ENCODE measurements around the gene ZMYM2. TPM values are rescaled to one million over a fixed set of nuclear protein-coding genes. Genes with fewer than 3 reads are reported as not detected.

Gene ZMYM2
- total and polyA plus RNA-seq, 10 of the 15 experiments (the other 5 are each of a cell fraction or from before 2014, with no cell fraction given) = 9.5 to 60.4 (median 34.6) TPM

- Histone ChIP-seq H3K4me2 (ENCODE audit: control insufficient read depth, insufficient read depth) (no peak overlapping the region), H3K36me3 (ENCODE audit: control insufficient read depth in 2 of 2, insufficient read depth in 2 of 2, low read length in 1 of 2) (peaks cover 2 to 17% of the 10 kb centered on the region in 2 experiments; a peak in 3 of 4 replicates), H3K9me3 (replicated peaks; ENCODE audit: control insufficient read depth, insufficient read depth, low read length) (no peaks in the 10 kb centered on the region), H3K27ac (ENCODE audit: control insufficient read depth, insufficient read depth) (no peak overlapping the region), H4K20me1 (ENCODE audit: control insufficient read depth, insufficient read depth) (no peaks in the 10 kb centered on the region), H3K4me3 (no peak overlapping the region), H3K79me2 (ENCODE audit: control insufficient read depth, insufficient read depth, low read length) (no peaks in the 10 kb centered on the region), H3K4me1 (ENCODE audit: control insufficient read depth, insufficient read depth, low read length) (no peaks in the 10 kb centered on the region), H2AFZ (ENCODE audit: control insufficient read depth, low read depth, low read length) (no peak overlapping the region), H3K27me3 (replicated peaks in 1 of 2; ENCODE audit: control insufficient read depth in 2 of 2, insufficient read depth in 2 of 2, low read length in 1 of 2) (no peaks in the 10 kb centered on the region), H3K9ac (ENCODE audit: control insufficient read depth, insufficient read depth, low read length) (no peak overlapping the region)
- TF ChIP-seq KLF5 (IDR thresholded peaks at IDR 0.05; ENCODE audit: partially characterized antibody) (no peak), HDAC2 (IDR thresholded peaks at IDR 0.05) (no peak), CHD2 (IDR thresholded peaks at IDR 0.05; ENCODE audit: borderline replicate concordance, low read depth, low read length) (no peak), HDGF (IDR thresholded peaks at IDR 0.05) (no peak), IKZF2 (IDR thresholded peaks at IDR 0.05) (no peak)
- TF ChIP-seq, protein P1, sequence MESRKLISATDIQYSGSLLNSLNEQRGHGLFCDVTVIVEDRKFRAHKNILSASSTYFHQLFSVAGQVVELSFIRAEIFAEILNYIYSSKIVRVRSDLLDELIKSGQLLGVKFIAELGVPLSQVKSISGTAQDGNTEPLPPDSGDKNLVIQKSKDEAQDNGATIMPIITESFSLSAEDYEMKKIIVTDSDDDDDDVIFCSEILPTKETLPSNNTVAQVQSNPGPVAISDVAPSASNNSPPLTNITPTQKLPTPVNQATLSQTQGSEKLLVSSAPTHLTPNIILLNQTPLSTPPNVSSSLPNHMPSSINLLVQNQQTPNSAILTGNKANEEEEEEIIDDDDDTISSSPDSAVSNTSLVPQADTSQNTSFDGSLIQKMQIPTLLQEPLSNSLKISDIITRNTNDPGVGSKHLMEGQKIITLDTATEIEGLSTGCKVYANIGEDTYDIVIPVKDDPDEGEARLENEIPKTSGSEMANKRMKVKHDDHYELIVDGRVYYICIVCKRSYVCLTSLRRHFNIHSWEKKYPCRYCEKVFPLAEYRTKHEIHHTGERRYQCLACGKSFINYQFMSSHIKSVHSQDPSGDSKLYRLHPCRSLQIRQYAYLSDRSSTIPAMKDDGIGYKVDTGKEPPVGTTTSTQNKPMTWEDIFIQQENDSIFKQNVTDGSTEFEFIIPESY (IDR thresholded peaks at IDR 0.05) = no peak
- TF ChIP-seq, protein P2, sequence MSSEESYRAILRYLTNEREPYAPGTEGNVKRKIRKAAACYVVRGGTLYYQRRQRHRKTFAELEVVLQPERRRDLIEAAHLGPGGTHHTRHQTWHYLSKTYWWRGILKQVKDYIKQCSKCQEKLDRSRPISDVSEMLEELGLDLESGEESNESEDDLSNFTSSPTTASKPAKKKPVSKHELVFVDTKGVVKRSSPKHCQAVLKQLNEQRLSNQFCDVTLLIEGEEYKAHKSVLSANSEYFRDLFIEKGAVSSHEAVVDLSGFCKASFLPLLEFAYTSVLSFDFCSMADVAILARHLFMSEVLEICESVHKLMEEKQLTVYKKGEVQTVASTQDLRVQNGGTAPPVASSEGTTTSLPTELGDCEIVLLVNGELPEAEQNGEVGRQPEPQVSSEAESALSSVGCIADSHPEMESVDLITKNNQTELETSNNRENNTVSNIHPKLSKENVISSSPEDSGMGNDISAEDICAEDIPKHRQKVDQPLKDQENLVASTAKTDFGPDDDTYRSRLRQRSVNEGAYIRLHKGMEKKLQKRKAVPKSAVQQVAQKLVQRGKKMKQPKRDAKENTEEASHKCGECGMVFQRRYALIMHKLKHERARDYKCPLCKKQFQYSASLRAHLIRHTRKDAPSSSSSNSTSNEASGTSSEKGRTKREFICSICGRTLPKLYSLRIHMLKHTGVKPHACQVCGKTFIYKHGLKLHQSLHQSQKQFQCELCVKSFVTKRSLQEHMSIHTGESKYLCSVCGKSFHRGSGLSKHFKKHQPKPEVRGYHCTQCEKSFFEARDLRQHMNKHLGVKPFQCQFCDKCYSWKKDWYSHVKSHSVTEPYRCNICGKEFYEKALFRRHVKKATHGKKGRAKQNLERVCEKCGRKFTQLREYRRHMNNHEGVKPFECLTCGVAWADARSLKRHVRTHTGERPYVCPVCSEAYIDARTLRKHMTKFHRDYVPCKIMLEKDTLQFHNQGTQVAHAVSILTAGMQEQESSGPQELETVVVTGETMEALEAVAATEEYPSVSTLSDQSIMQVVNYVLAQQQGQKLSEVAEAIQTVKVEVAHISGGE (CRISPR knock-in tag; IDR thresholded peaks at IDR 0.05) = no peak
- 97% methylated on average over 1 of the region's 1 CpG for WGBS (ENCODE audit: insufficient coverage, insufficient replicate concordance, low lambda C conversion rate, missing lambda C conversion rate)
- ChIA-PET POLR2A (no interaction called here), CTCF (interaction anchor here (0.5 kb wide), 1 partner anchor 9 kb away, joined by 3 read pairs; no protein-coding TSS in a partner anchor), RAD21 (ENCODE audit: unreplicated experiment) (no interaction called here), SMC1A (ENCODE audit: uncharacterized antibody, unreplicated experiment) (no interaction called here)
- ATAC-seq = no peak
- in situ Hi-C loops (cut with MboI) = no loop called here
- FAIRE-seq = no peak
- intact Hi-C loops (cut with micrococcal nuclease; ENCODE audit: unreplicated experiment) = no loop called here
- no peak for DNase-seq (ENCODE audit: low read depth, low spot score)
- BruUV-seq (replicated peaks) = no TSS peak
These were observed 105.6 kb downstream of the ZMYM2 start for GRCh38 chr13:20064128-20064527.
